Peyer's patch (tissue), 4 donors: ENCODE measurements around the gene WDR26. TPM values are rescaled to one million over a fixed set of nuclear protein-coding genes. Genes with fewer than 3 reads are reported as not detected.

Experiments
- DNase-seq, 3 donors: peaks; one replicate each; pipeline ENCODE4 v3.0.0-alpha.2; 2017 to 2019
- H3K27ac ChIP-seq, 4 donors: fragments of 200-600 bp; sonication (generic); one replicate each; pipeline ENCODE4 v1.5.1; 2016 to 2019
- H3K27me3 ChIP-seq, 2 donors: fragments of 200-600 bp; sonication (generic); one replicate each; pipeline ENCODE4 v1.5.1; 2019
- H3K36me3 ChIP-seq, 3 donors: fragments of 200-600 bp; sonication (generic); one replicate each; pipeline ENCODE4 v1.5.1; 2016 to 2019
- H3K4me1 ChIP-seq, 4 donors: fragments of 200-600 bp; sonication (generic); one replicate each; pipeline ENCODE4 v1.5.1; 2016 to 2019
- H3K4me3 ChIP-seq, 4 donors: fragments of 200-600 bp; sonication (generic); 1 replicate in 3 of 4; 2 replicates in 1 of 4; pipeline ENCODE4 v1.5.1; 2016 to 2019; ENCODE audit warnings: mild to moderate bottlenecking in 1 of 4
- H3K9me3 ChIP-seq, 4 donors: fragments of 200-600 bp; sonication (generic); one replicate each; pipeline ENCODE4 v1.5.1; 2016 to 2019; ENCODE audit warnings: mild to moderate bottlenecking in 1 of 4
- CTCF ChIP-seq, 6 experiments: fragments of 450-650 bp in 4 of 6; fragments of 200-600 bp in 2 of 6; sonication (generic) in 1 of 6; IDR thresholded peaks; one replicate each; pipeline ENCODE4 v1.5.1; 2017 to 2019; ENCODE audit warnings: antibody characterized with exemption in 6 of 6, mild to moderate bottlenecking in 3 of 6, moderate library complexity in 1 of 6
- POLR2A ChIP-seq, 2 donors: fragments of 450-650 bp; IDR thresholded peaks; one replicate each; pipeline ENCODE4 v1.5.1; 2017; ENCODE audit warnings: antibody characterized with exemption in 2 of 2, mild to moderate bottlenecking in 2 of 2, moderate library complexity in 2 of 2
- total RNA-seq, 4 donors: library from RNA; depleted of rRNA; stranded (reverse); fragments of >200 nt; gene quantifications; one replicate each; pipeline ENCODE4 v1.1.0, GENCODE V29; 2016

The WDR26 gene
- total RNA-seq, 4 donors from 2014 or later = 48.0 to 80.9 (median 61.2) TPM

- Histone ChIP-seq H3K9me3 (no peaks in the 10 kb centered on the region), H3K4me1 (no peaks in the 10 kb centered on the region), H3K27me3 (no peaks in the 10 kb centered on the region), H3K27ac (no peak overlapping the region), H3K36me3 (no peaks in the 10 kb centered on the region), H3K4me3 (no peak overlapping the region)
- no peak for DNase-seq
- TF ChIP-seq POLR2A (IDR thresholded peaks at IDR 0.05) (no peak), CTCF (IDR thresholded peaks at IDR 0.05) (no peak)
These were observed 12.7 kb upstream of the WDR26 start for GRCh38 chr1:224447251-224447650.

DNA sequence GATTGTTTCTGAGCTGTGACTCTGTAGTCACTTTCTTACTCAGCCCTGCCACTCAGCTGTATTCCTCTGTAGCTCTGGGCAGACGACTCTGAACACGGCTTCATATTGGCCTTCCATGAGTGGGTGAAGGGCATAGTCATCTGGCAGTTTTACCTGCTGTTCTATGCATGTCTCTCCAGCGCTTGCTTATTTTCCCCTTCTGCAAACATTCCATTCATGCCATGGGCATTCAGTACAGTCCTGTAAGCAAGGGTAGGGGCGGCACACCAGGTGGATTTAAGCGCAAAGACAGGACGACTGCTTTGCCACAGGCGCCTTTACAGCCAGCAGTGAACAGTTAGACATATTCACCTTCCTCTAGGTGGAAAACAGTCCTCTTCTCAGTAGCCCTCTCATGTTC is 4.4 kb upstream of the WDR26 start:
- Histone ChIP-seq H3K27me3 (no peaks in the 10 kb centered on the region), H3K36me3 (peaks cover 0 to 6% (median 0%) of the 10 kb centered on the region in 3 donors), H3K4me1 (peaks cover 0 to 15% (median 3%) of the 10 kb centered on the region in 4 donors), H3K4me3 (no peak overlapping the region), H3K9me3 (no peaks in the 10 kb centered on the region), H3K27ac (no peak overlapping the region)
- no peak for TF ChIP-seq POLR2A (IDR thresholded peaks at IDR 0.05)
- TF ChIP-seq CTCF (IDR thresholded peaks at IDR 0.05) = no peak
- no peak for DNase-seq

DNA sequence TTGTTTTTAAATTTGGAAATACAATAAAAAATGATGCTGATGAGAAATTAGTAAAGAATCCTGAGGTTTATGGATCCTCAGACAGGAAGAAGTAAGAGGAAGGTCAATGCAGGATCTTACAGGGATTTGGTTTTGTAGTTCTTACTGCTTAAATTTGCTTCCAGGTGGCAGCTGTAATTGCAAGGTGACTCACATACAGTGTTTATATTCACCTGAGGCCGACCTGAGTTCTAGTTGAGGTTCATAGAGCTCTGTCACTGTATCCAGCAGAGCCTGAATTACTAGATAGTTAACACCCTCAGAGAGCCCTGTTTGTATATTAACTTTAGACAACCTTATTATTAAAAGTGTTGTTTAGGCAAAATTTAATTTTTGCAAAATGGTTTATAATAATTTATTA is 1.4 kb upstream of the WDR26 start:
- DNase-seq = no peak
- TF ChIP-seq CTCF (IDR thresholded peaks at IDR 0.05) (no peak), POLR2A (IDR thresholded peaks at IDR 0.05) (no peak)
- peaks cover 0 to 6% (median 0%) of the 10 kb centered on the region in 3 donors for H3K36me3 ChIP-seq
- H3K27me3 ChIP-seq = no peaks in the 10 kb centered on the region
- H3K4me3 ChIP-seq = peak overlapping the region in 1 of 4 donors; percentile 71
- no peaks in the 10 kb centered on the region for H3K9me3 ChIP-seq
- peak overlapping the region in 2 of 4 donors; percentile 89 to 97 for H3K27ac ChIP-seq
- peaks cover 0 to 34% (median 7%) of the 10 kb centered on the region in 4 donors for H3K4me1 ChIP-seq

GRCh38 chr1:224435318-224435763 is 744 bp upstream of the WDR26 start:
- peaks cover 0 to 40% (median 9%) of the 10 kb centered on the region in 4 donors for H3K4me1 ChIP-seq
- peak overlapping the region; percentile 89 to 97 (median 96) for H3K27ac ChIP-seq
- DNase-seq = no peak

DNA sequence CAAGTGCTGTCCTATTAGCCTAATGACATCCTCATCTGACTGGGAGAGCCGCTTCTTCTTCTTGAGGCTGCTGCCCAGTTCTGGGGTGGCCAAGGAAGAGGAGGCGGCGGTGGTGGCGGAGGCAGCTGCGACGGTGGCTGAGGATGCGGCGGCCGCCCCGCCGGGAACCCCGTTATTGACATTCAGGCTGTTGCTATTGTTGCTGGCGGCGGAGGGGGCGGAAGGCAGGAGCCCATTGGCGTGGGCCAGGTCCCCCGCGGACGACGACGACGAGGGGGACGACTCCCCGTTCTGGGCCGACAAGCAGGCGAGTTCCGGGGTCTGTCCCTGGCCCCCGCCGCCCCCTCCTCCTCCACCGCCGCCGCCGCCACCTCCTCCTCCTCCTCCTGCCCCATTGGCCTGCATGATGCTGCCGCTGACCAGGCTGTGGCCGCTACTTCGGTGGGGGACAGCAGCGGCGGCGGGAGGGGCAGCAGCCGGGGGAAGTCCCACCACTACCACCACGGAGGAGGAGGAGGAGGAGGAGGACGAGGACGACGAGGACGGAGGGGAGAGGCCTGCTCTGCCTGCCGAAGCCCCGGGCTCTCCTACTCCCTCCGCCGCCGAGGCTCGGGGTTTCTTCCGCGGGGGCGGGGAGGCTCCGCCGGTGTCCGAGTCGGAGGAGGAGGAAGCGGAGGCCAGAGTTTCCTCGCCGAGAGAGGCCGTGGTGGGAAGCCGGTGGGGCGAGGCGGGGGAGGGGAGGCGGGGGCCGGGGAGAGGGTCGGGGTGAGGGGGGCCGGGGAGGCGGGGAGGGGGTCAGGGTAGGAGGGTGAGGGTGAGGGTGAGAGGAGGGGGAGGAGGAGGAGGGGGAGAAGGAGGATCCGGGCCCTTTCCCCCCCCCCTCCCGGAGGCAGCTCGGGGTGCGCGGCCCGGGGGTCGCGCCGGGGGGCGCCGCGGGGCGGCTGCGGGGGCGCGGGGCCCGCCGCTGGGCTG is 610 bp downstream of the WDR26 start:
- DNase-seq = peak; percentile 40 to 68 (median 66)
- TF ChIP-seq POLR2A (IDR thresholded peaks at IDR 0.05) (no peak), CTCF (IDR thresholded peaks at IDR 0.05) (no peak)
- Histone ChIP-seq H3K4me3 (peak overlapping the region; percentile 66 to 91 (median 72)), H3K27ac (peak overlapping the region; percentile 89 to 97 (median 96)), H3K4me1 (peaks cover 0 to 49% (median 9%) of the 10 kb centered on the region in 4 donors), H3K9me3 (no peaks in the 10 kb centered on the region), H3K27me3 (no peaks in the 10 kb centered on the region), H3K36me3 (peaks cover 0 to 4% (median 0%) of the 10 kb centered on the region in 3 donors)

More at GRCh38 chr1:224435318-224435763, 744 bp upstream of the WDR26 start:
- Histone ChIP-seq H3K9me3 (no peaks in the 10 kb centered on the region), H3K4me3 (peak overlapping the region; percentile 66 to 91 (median 72)), H3K27me3 (no peaks in the 10 kb centered on the region), H3K36me3 (peaks cover 0 to 5% (median 0%) of the 10 kb centered on the region in 3 donors)
- TF ChIP-seq CTCF (IDR thresholded peaks at IDR 0.05) (no peak), POLR2A (IDR thresholded peaks at IDR 0.05) (no peak)
